ENCODE results near the gene SVIL. TPM values are rescaled to one million over a fixed set of nuclear protein-coding genes. Genes with fewer than 3 reads are reported as not detected.
"Not testable (repeated sequence)": the region's sequence is repeated elsewhere in the genome, so short reads cannot be mapped to it uniquely, and the experiment has no call there.

SVIL gene
- total RNA-seq, 1 donor from 2014 or later = 209 TPM

DNA sequence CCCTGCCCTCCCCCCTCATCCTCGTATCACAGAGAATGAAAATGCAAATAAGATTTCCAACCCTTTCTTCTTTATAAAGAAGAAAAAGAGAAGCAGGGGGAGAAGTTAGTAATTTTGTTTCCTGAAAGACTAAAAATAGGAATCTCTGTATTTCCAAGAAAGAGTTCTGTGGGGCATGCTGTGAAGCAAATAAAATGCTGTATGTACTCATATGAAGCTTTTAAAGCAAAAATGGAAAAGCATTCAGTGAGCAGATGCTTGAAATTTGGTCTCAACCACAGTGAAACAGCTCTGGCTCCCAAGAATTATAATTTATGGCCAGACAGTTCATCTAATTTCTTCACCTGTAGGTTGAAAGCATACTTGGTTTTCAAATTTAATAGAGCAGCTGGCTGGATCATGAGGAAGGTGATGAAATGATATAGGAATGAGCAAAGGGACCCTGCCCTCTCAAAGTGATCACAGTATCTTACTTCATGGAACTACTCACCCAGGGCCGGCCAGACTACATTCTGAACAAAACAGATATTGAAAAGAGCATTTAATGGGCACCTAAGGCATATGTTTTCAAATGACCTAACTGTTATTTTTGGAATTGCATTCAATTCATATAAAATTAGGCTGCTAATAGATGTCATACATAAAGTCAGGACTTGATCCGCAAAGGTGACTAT, 31.4 kb downstream of the SVIL start:
- DNase-seq (ENCODE audit: low spot score) = no peak

DNA sequence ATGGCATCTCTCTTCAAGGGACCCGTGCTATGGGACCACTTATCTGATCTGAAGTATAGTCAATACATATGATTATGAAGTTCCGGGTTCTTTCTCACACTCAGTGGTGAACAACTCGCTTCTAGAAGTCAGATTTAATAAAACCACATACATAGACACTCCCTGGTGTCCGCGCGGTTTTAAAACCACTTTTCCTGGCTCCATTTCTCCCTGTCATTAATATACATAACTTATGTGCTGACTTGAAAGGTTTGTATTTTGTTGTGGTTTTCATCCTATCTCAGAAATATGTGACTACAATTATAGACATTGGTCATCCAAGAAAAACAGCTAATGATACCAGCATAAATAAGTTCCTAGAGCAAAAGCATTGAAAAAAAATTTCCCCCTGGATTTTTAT, 34.0 kb downstream of the SVIL start:
- DNase-seq (ENCODE audit: low spot score) = peak; percentile 14

DNA sequence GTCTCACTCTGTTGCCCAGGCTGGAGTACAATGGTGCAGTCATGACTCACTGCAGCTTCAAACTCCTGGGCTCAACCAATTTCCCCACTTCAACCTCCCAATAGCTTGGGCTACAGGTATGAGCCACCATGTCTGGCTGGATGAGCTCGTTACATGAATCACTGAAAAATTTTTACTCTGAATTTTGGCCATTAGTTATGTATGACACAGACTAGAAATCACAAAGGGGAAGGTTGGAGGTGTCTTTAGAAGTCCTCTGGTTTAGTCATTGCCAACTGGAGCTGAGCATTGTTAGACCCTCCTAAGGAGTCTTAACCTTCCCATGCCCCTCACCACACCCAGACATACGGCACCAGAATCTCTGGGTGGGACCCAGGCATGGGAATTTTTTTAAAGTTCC, 34.7 kb downstream of the SVIL start:
- peak; percentile 32 for DNase-seq (ENCODE audit: low spot score)

DNA sequence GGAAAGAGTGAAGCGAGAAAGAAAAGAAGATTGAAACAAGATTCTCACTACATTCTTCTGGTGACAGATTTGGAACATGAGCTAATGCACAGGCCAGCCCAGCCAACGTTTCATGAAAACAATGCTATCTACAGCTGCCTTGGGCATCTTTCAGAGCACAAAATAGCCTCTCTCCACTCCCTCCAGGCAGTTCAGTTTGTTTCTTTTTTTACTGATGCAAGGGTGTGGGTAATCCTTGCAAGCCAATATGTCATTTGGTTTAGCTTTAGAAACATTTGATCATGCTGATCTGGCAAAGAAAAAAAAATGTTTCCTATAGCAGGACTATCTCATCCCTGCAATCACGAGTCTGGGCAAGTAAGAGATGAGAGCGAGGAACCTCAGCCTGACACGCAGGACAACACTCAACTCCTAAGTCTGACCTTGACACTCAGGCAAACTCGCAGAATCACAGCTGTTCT, 35.9 kb downstream of the SVIL start:
- DNase-seq (ENCODE audit: low spot score) = peak; percentile 44

DNA sequence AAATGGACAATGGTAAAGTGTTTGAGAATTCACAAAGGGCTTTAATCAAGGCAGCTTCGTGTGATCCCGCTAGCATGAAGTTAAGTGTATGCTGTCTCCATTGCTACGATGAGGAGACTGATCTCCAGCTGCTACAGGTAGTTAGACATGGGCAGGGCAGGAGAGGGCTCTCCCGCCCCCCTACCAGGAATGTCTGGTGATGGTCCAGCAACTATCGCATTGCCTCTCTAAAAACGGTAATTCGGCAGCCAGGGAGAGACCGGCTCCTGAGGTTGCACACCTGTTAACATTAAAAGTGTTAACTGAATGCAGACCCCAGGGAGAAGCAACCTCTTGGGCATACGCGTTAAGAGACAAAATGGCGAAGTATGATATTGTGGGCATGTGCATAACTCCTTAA, 37.9 kb downstream of the SVIL start:
- DNase-seq (ENCODE audit: low spot score) = no peak

DNA sequence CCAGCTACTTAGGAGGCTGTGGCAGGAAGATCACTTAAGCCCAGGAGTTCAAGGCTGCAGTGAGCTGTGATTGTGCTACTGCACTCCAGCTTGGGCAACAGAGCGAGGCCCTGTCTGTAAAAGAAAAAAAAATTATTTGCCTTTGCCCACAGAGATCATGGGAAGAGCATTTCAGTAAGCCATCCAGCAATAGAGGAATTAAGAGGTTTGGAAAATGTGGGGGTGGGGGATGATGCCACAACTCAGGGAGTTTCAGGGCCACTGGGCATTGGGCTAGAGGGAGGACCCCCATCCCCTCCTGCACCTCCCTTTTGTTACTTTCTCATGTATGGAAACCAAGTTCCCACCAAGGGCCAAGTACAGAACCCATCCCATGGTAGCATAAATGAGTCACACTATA, 38.4 kb downstream of the SVIL start:
- DNase-seq (ENCODE audit: low spot score) = no peak

DNA sequence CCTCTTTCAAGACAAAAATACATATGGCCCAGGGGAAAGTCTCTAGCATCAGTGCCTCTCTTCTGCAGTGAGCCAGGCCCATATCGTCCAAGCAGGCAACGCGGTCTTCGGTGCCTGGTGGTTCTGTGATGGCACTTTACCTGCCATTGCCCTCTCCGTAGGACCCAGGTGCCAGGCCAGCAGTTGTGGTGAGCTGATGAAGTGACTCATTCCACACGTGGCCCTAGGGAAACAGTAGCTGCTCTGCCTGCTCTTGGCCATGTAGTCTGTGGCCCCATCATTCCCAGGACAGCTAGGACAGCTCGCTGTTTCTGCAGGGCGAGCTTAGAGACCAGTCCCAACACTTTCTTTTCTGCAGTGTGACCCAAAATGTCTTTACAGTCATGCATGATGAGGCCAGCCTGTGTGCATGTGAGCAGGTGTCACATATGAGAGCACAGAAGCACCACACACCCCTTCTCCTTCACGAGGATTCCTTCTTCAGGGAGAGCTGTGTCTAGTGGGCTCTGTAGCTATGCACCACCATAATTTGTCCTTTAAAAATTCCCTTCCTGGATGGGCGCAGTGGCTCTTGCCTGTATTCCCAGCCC, 39.0 kb downstream of the SVIL start:
- DNase-seq (ENCODE audit: low spot score) = no peak

DNA sequence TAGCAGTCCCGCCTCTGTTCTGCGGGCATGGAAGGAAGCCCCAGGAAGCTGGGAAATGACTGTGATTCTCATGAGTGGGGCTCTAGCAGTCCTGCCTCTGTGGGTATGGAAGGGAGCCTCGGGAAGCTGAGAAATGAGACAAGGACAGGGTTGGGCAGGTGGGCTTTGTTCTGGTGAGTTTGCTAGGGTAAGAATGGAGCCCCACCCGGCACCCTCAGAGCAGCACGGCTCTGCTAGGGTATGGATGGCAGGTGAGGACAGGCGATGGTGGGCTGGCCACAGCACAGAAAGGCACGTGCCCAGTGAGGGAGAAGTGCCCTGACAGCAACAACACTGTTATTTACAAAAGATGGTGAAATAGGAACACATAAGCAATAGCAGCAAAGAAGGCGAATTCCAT, 39.6 kb downstream of the SVIL start:
- no peak for DNase-seq (ENCODE audit: low spot score)

DNA sequence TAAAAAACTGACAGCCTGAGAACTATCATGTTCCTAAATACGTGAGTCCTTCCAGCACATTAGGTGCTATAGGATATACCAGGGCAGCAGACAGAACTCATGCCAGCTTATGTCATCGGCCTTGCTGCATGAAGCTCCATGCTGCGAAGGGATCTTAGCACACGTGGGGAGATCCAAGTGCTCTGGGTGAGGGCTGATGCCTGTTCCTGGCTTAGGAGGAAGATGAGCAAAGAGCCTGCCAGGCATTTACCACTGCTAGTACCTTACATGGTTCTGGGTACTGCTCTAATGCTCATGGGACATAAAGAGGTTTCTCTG, 43.2 kb downstream of the SVIL start:
- DNase-seq (ENCODE audit: low spot score) = no peak

DNA sequence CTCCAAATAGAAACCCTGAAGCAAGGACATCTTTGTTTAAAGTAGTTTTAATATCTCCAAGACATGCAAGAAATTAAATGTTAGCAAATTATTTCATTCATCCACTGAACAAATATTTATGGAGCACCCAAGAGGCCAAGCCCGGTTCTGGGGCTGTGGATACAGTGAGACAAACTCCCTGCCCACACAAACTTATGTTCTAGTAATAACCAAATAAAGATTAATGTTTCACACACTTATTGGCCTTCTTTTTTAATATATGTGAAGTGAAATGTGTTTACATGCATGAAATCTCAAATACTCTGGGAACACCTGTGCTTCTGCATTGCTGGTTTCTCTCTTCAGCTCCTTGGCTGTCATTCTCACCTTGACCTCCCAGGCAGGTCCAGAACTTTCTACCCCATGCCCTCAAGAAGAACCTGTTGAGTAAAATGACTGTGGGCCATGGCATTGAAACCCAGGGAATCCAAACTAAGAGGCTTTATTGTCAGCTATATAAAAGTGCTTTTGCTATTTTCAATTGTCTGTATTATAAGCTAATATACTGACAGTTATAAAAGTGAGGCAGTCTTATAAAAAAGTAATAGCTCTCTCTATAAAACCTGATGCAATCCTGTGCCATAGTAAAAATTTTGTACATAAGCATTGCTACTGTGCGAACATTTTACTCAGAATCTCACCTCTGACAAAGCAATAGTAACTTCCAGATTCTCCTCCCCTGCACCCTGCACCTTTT, 43.7 kb downstream of the SVIL start:
- no peak for DNase-seq (ENCODE audit: low spot score)

DNA sequence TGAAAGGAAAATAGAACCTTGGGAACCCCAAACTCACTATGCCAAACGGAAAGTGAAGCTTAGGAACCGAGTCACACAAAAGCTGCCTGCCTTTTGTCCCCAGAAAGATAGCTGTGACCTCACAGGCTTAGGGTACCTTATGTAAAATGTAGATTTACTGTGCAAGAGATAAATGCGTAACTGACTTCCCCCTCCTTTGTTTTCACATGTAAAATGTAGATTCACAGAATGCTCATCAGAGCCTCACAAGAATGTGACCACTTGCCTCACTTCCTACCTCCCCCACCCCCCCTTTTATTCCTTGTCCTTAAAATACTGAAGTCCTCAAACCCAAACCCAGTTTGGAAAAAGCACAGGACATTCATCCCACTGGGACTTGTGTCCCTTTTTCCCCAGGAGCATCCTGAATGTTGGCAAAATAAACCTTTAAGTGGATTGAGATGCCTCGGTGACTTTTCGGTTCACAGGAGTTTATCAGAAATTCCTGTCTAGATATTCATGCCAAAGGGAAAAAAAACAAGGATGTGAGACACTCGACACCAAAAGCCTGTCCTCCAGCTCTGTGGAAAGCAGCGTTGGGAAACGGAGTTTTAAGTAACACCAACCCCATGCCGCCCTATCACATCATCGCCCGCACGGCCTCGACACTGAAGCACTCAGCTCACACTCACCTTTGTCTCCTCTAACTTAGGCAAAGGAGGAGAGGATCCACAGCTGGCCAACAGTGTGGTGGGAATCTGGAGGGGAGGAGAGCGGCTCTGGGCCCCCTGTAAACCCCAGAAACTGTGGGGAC, 45.9 kb downstream of the SVIL start:
- no peak for DNase-seq (ENCODE audit: low spot score)

DNA sequence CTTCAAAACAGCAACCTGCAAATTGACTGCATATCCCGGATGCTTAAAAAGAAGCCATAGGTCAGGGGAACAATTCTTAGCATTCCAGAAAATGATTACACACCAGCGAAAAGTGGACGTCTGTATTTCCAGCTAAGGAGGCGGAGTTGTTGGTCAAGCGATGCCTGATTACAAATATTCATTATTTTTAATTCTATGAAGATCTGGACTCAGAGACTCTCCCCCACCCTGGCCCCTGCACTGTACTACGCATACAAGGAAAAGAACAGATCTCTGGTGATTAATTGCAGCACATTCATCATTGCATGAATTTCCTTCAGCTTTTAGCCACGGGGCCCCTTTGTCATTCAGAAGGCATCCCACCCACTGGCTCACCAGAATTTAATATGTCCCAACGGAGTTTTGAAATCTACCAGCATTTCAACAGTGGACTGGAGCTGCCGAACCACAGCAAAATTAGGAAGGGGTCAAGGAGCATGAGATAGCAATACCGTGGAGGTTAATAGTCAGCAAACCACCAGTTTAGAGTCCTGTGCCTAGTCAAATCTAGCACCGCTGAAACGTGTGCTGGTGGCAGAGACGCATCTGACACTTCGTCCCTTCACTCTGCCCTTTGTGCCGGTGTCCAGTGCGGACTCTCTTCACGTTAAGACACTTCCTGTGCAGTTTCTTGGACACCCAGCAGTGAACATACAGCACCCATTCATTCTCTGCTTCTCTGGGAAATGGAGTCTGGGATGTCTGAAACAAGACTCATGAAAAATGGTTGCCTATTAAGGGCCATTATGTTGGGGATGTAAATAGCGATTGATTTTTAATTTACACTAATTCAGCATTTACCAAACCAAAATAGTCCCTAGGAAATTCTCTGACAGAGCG, 46.8 kb downstream of the SVIL start:
- not testable (repeated sequence) for DNase-seq (ENCODE audit: low spot score)

DNA sequence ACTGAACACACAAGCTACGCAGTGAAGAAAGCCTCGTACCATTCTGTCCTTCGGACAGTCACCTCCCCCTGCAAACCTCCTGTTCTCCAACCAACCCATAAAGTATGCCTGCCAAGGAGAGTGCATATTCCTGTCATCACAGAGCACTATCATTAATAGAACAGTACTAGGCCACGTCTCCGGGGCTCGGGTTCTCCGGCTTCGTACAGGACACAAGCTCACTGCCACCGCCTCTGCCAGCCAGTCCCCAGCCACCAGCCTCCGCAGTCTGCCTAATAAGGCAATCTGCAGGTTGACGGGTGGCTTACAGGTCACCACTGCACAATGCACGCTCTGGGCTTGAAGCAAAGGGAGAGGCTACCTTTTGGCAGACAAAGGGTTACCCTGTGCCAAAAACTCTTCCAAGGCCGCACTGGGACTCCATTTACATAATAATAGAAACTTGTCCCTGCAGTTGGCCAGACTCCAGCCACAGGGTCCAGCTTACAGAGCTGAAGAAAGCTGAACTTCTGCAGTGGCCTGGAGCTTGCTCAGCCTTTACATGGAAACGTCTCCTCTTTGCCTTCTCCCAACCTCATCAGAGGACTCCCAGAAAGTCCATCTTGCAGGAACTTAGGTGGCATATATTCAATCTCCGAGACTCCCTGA, 47.5 kb downstream of the SVIL start:
- DNase-seq (ENCODE audit: low spot score) = not testable (repeated sequence)

DNA sequence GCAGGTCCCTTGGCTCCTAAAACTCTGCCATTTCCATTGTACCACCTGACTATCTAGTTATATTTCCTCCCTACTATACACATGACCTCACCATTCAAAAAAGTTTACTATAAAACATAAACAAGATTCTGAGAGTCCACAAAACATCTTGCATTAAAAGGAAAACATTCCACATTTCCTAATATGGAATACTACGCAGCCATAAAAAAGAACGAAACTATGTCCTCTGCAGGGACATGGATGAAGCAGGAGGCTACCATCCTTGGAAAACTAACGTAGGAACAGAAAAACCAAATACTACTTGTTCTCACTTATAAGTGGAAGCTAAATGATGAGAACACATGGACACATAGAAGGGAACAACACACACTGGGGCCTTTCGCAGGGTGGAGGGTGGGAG, 48.3 kb downstream of the SVIL start:
- DNase-seq (ENCODE audit: low spot score) = no peak

DNA sequence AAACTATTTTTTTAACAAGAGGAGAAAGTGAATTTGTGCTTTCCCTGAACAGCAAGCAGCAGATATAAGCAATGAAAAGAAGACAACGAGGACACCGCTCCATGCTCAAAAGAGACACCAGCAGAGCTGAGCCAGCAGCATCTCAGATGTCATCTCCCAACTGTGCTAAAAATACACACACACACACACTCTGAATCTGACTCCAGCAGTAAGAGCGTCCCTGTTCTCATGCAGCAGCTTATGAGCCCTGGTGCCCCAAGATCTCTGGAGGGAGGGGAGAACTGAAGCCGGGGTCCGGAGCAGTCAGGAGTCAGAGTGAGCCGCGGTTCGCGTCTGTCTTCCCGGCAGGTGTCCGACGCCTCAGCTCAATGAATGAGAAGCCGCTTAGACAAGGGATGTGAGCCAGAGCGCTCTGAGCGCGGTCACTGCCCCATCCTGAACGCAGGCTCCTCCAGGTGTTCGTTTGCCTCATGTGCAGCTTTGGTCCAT, 49.2 kb downstream of the SVIL start:
- DNase-seq (ENCODE audit: low spot score) = no peak

DNA sequence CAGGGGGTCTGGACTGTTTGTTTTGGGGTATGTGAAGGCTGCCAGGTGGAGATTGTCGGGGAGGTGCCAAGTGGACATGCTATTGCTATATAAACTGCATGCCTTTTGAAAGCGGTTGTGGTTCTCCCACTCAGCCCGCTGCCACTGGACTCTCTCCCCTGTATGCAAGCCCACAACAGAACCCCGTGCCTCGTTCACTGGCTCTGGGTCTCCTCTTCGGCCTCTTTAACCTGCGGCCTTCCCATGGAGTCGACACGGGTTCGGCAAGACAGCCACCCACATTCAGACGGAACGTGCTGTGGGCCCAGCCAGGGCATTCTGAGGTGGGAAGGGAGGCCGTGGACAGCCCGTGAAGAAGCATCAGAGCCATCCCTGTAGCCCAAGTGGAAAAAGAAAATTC, 50.3 kb downstream of the SVIL start:
- no peak for DNase-seq (ENCODE audit: low spot score)

DNA sequence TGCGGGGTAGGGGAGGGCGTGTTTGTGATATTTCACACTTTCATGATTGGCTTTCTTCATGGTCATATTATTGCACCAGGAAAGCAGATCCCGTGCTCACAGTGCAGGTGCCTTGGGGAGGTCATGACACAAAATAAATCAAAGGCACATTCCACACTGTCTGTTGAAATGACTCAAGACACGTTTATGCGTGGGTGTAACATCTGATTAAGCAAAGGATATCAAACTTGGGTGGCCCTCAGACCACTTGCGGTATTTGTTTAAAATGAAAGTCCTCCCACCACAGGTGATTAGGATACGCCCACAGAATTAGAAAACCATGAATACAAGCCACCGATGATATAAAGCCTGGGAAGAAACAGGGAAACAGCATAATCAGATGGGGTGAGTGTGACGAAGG, 51.1 kb downstream of the SVIL start:
- DNase-seq (ENCODE audit: low spot score) = no peak

DNA sequence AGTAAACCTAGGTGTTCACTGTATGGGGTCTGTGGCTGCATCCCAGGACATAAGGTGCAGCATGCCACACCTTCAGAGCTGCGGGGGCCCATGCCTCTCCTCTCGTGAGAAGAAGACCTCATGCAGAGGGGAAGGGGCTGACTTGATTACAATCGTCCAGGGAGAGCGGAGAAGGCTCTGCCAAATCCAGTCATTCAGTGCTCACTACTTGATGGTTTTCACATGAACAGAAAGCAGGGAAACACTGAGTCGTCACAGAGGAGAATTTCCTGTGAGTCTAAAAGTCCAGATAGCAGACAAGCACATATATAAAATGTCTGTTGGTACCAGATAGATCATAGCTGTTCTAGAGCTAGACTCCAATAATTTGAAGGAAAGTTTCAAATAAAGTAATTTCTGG, 52.0 kb downstream of the SVIL start:
- not testable (repeated sequence) for DNase-seq (ENCODE audit: low spot score)

DNA sequence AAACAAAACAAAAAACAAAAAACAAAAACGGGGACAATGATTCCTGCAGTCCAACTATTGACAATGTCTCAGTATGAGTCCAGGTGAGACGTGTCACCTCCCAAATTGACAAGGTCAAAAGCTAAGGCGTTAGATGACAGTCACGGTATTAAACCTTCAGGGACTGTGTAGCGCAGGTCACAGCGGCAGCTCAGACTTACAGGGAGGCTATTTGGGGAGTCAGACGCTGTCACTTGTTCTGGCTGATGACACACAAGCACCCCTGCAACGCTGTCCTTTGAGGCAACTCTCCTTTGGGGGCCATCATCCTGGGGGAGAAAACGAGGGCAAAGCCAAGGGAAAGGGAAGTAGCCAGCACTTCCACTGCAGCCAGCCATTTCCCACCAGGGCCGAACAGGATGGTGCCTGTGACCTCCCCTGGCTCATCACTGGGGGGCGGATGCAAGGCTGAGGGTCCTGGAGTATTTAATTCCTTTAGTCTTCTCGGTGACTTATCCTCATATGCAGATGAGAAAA, 55.3 kb downstream of the SVIL start:
- no peak for DNase-seq (ENCODE audit: low spot score)

DNA sequence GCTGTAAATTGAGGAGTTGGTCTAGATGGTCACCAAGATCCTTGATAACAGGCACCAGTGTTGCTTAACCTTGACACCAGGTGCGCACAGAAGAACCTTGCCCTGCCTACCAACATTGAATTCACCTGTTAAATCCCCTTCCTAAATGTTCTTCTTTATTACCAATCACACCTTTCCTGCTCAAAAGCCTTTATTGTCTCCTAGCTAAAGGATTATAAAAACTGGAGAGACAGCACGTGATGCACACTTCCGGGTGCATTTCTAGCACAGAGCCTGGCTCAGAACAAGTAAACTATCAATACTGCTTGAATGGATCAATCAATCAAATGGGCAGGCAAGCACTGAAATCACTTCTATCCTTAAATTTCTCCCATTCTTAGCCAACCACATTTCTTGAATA, 56.3 kb downstream of the SVIL start:
- DNase-seq (ENCODE audit: low spot score) = no peak

DNA sequence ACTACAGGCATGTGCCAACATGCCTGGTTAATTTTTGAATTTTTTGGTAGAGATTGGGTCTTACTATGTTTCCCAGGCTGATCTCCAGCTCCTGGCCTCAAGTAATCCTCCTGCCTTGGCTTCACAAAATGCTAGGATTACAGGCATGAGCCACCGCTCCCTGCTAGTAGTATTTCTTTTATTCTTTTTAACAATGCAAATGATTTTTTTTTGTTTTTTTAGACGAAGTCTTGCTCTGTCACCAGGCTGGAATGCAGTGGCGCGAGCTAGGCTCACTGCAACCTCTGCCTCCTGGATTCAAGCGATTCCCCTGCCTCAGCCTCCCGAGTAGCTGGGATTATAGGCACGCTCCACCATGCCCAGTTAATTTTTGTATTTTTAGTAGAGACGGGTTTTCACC, 58.1 kb downstream of the SVIL start:
- no peak for DNase-seq (ENCODE audit: low spot score)
